ENCODE data around the gene SPG11.
"Not testable (repeated sequence)": the region's sequence is repeated elsewhere in the genome, so short reads cannot be mapped to it uniquely, and the experiment has no call there.

The SPG11 gene

GRCh38 chr15:44536302-44536961 is 127.0 kb downstream of the SPG11 start:
- H3K4me1 ChIP-seq (ENCODE audit: low read length), result peaks cover 10% of the 10 kb centered on the region
- peak overlapping the region; percentile 89 for H3K4me3 ChIP-seq (ENCODE audit: low read length)
- peak overlapping the region; percentile 51 for H3K27ac ChIP-seq (ENCODE audit: low read length)
- TF ChIP-seq CTCF (IDR thresholded peaks at IDR 0.05; ENCODE audit: low read depth, low read length) (peak; percentile 33; the same call in 1 of the 2 replicates), EZH2phosphoT487 (IDR thresholded peaks at IDR 0.05; ENCODE audit: low read depth) (no peak)
- H3K79me2 ChIP-seq (ENCODE audit: low read length), result peaks cover 42% of the 10 kb centered on the region
- H3K4me2 ChIP-seq (ENCODE audit: low read length), result peak overlapping the region; percentile 76
- peaks cover 15% of the 10 kb centered on the region for H3K36me3 ChIP-seq (replicated peaks; ENCODE audit: low read depth, low read length)
- H3K9ac ChIP-seq (ENCODE audit: low read length), result peak overlapping the region; percentile 81
- 0 out of 2 replicates have a peak, but pooled peaks cover 9% of the 10 kb centered on the region for H4K20me1 ChIP-seq (ENCODE audit: insufficient read depth, low read length)
- H3K9me3 ChIP-seq (ENCODE audit: insufficient read depth, low read length), result no peaks in the 10 kb centered on the region
- H3K27me3 ChIP-seq (ENCODE audit: low read depth, low read length), result no peaks in the 10 kb centered on the region
- peak overlapping the region; percentile 84; the same call in 1 of the 2 replicates for H2AFZ ChIP-seq (ENCODE audit: low read depth, low read length)

GRCh38 chr15:44535523-44536301 is 127.8 kb downstream of the SPG11 start:
- Histone ChIP-seq H3K27me3 (ENCODE audit: low read depth, low read length) (no peaks in the 10 kb centered on the region), H3K9me3 (ENCODE audit: insufficient read depth, low read length) (no peaks in the 10 kb centered on the region), H3K36me3 (replicated peaks; ENCODE audit: low read depth, low read length) (peaks cover 8% of the 10 kb centered on the region), H4K20me1 (ENCODE audit: insufficient read depth, low read length) (0 out of 2 replicates have a peak, but pooled peaks cover 2% of the 10 kb centered on the region), H3K4me3 (ENCODE audit: low read length) (peak overlapping the region; percentile 89), H3K27ac (ENCODE audit: low read length) (peak overlapping the region; percentile 51; the same call in 1 of the 2 replicates), H2AFZ (ENCODE audit: low read depth, low read length) (peak overlapping the region; percentile 84; the same call in 1 of the 2 replicates), H3K79me2 (ENCODE audit: low read length) (peaks cover 35% of the 10 kb centered on the region), H3K9ac (ENCODE audit: low read length) (peak overlapping the region; percentile 81), H3K4me1 (ENCODE audit: low read length) (peaks cover 10% of the 10 kb centered on the region), H3K4me2 (ENCODE audit: low read length) (peak overlapping the region; percentile 76)
- TF ChIP-seq EZH2phosphoT487 (IDR thresholded peaks at IDR 0.05; ENCODE audit: low read depth) (no peak), CTCF (IDR thresholded peaks at IDR 0.05; ENCODE audit: low read depth, low read length) (no peak)

- Histone ChIP-seq H3K36me3 (replicated peaks; ENCODE audit: low read depth, low read length) (peaks cover 5% of the 10 kb centered on the region), H3K4me3 (ENCODE audit: low read length) (no peak overlapping the region), H3K4me2 (ENCODE audit: low read length) (no peak overlapping the region), H3K9me3 (ENCODE audit: insufficient read depth, low read length) (no peaks in the 10 kb centered on the region), H3K27ac (ENCODE audit: low read length) (no peak overlapping the region), H4K20me1 (ENCODE audit: insufficient read depth, low read length) (no peaks in the 10 kb centered on the region), H3K79me2 (ENCODE audit: low read length) (peaks cover 29% of the 10 kb centered on the region), H3K4me1 (ENCODE audit: low read length) (peaks cover 10% of the 10 kb centered on the region), H2AFZ (ENCODE audit: low read depth, low read length) (no peak overlapping the region), H3K9ac (ENCODE audit: low read length) (no peak overlapping the region), H3K27me3 (ENCODE audit: low read depth, low read length) (no peaks in the 10 kb centered on the region)
- TF ChIP-seq CTCF (IDR thresholded peaks at IDR 0.05; ENCODE audit: low read depth, low read length) (no peak), EZH2phosphoT487 (IDR thresholded peaks at IDR 0.05; ENCODE audit: low read depth) (no peak)
These were observed 128.4 kb downstream of the SPG11 start for GRCh38 chr15:44535092-44535491.

- Histone ChIP-seq H3K36me3 (replicated peaks; ENCODE audit: low read depth, low read length) (no peaks in the 10 kb centered on the region), H3K9me3 (ENCODE audit: insufficient read depth, low read length) (no peaks in the 10 kb centered on the region), H3K27ac (ENCODE audit: low read length) (no peak overlapping the region), H4K20me1 (ENCODE audit: insufficient read depth, low read length) (no peaks in the 10 kb centered on the region), H2AFZ (ENCODE audit: low read depth, low read length) (no peak overlapping the region), H3K4me1 (ENCODE audit: low read length) (peaks cover 4% of the 10 kb centered on the region; the same call in 1 of the 2 replicates), H3K27me3 (ENCODE audit: low read depth, low read length) (no peaks in the 10 kb centered on the region), H3K4me2 (ENCODE audit: low read length) (no peak overlapping the region), H3K4me3 (ENCODE audit: low read length) (no peak overlapping the region), H3K79me2 (ENCODE audit: low read length) (peaks cover 7% of the 10 kb centered on the region), H3K9ac (ENCODE audit: low read length) (no peak overlapping the region)
- TF ChIP-seq CTCF (IDR thresholded peaks at IDR 0.05; ENCODE audit: low read depth, low read length), result peak; percentile 30
- TF ChIP-seq EZH2phosphoT487 (IDR thresholded peaks at IDR 0.05; ENCODE audit: low read depth), result no peak
These were observed 130.8 kb downstream of the SPG11 start for GRCh38 chr15:44532689-44533088.

GRCh38 chr15:44532275-44532674 is 131.2 kb downstream of the SPG11 start:
- not testable (repeated sequence) for H3K27ac ChIP-seq (ENCODE audit: low read length); H3K9ac ChIP-seq (ENCODE audit: low read length); H3K79me2 ChIP-seq (ENCODE audit: low read length); H2AFZ ChIP-seq (ENCODE audit: low read depth, low read length); H3K27me3 ChIP-seq (ENCODE audit: low read depth, low read length); H3K9me3 ChIP-seq (ENCODE audit: insufficient read depth, low read length); H3K4me2 ChIP-seq (ENCODE audit: low read length); H3K4me1 ChIP-seq (ENCODE audit: low read length); H3K36me3 ChIP-seq (replicated peaks; ENCODE audit: low read depth, low read length); H3K4me3 ChIP-seq (ENCODE audit: low read length); H4K20me1 ChIP-seq (ENCODE audit: insufficient read depth, low read length)

Data from OCI-LY3 (cell line).